HCT116 (cell line): ENCODE results near the gene PPP2R5D.

Experiments used
- CEBPB ChIP-seq: IDR thresholded peaks from 2 replicates; pipeline ENCODE4 v1.6.1; 2012; ENCODE audit warnings: low read depth
- EGR1 ChIP-seq: IDR thresholded peaks from 2 replicates; pipeline ENCODE4 v1.6.1; 2012; ENCODE audit warnings: low read depth
- EZH2 ChIP-seq: fragments of 200-600 bp; sonication (generic); IDR thresholded peaks from 2 replicates; pipeline ENCODE4 v1.6.1; 2017; ENCODE audit warnings: antibody characterized with exemption, mixed run types
- EZH2phosphoT487 ChIP-seq: fragments of 200-600 bp; IDR thresholded peaks from 2 replicates; pipeline ENCODE4 v1.6.1; 2018; ENCODE audit warnings: antibody characterized with exemption, borderline replicate concordance
- POLR2A ChIP-seq: IDR thresholded peaks from 2 replicates; pipeline ENCODE4 v1.7.0; 2011; ENCODE audit warnings: borderline replicate concordance; ENCODE audit not compliant: insufficient read depth, insufficient read length; ENCODE audit errors: extremely low read depth
- POLR2AphosphoS5 ChIP-seq: IDR thresholded peaks from 2 replicates; pipeline ENCODE4 v1.6.1; 2011; ENCODE audit warnings: mild to moderate bottlenecking, low read depth, low read length, moderate library complexity
- RAD21 ChIP-seq: IDR thresholded peaks from 2 replicates; pipeline ENCODE4 v1.6.1; 2012; ENCODE audit warnings: low read depth, mild to moderate bottlenecking
- SP1 ChIP-seq: IDR thresholded peaks from 2 replicates; pipeline ENCODE4 v1.6.1; 2012; ENCODE audit warnings: low read depth
- TCF7L2 ChIP-seq: IDR thresholded peaks from 2 replicates; pipeline ENCODE4 v1.7.0; 2011; ENCODE audit warnings: borderline replicate concordance, inconsistent platforms; ENCODE audit not compliant: insufficient read depth, insufficient read length; ENCODE audit errors: extremely low read depth
- YY1 ChIP-seq: IDR thresholded peaks from 2 replicates; pipeline ENCODE4 v1.6.1; 2011; ENCODE audit warnings: low read length, low read depth, moderate library complexity, mild to moderate bottlenecking; ENCODE audit not compliant: insufficient replicate concordance; ENCODE audit errors: extremely low read depth
- ZNF274 ChIP-seq: fragments of 200-500 bp; sonication (Bioruptor generic); IDR thresholded peaks from 2 replicates; pipeline ENCODE4 v1.6.1; 2014; ENCODE audit warnings: mild to moderate bottlenecking, low read depth, low read length, inconsistent platforms
- TF ChIP-seq, protein P1 (sequence below), 3 experiments: fragments of 200-600 bp in 1 of 3; sonication (generic) in 1 of 3; IDR thresholded peaks in 2 of 3; conservative IDR thresholded peaks in 1 of 3; 2 replicates each; pipeline ENCODE4 v1.5.1; 2012 to 2017; ENCODE audit warnings: low read depth in 2 of 3, low read length in 2 of 3, antibody characterized with exemption in 1 of 3, borderline replicate concordance in 1 of 3, control low read depth in 1 of 3, mild to moderate bottlenecking in 1 of 3, mixed read lengths in 1 of 3, mixed run types in 1 of 3, moderate library complexity in 1 of 3; ENCODE audit not compliant: insufficient read depth in 1 of 3
- TF ChIP-seq, protein P2 (sequence below): IDR thresholded peaks from 2 replicates; pipeline ENCODE4 v1.6.1; 2011; ENCODE audit warnings: mild to moderate bottlenecking, low read length, moderate library complexity; ENCODE audit not compliant: insufficient replicate concordance; ENCODE audit errors: extremely low read depth

DNA sequence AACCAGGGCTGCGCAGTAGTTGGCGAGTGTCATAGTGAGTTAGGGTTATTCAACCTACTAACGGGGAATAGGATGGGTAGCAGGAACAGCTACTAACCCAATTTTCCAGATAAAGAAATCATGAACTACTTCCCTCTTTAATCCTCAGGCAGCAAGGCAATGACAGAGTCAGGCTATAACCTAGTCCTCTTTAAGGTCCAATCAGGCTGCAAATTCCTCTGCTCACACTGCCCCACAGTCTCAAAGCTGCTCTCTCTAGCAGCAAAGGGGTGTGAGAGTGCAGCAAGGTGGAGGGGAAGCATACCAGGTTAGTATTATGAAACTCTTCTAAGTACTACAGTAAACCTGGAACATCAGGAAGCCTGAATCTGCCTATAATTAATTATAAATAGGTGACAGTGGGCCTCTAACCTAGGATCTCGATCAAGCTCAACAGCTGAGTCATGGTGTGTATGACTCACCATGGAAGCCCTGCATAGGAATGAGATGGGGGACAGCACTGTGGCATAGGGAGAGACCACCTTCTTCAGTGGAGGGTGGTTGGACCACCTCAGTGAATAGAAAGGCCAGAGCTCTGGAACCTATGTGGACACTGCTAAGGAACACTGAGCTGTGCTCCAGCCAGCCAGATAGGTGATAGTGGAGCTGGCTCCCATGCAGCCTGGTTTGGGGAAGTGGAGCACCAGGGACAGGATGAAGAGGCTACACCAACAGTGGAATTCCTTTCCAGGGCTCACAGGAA, 13.3 kb upstream of the PPP2R5D start:
- TF ChIP-seq RAD21 (no peak), POLR2A (no peak), EGR1 (no peak), ZNF274 (no peak), POLR2AphosphoS5 (no peak; the same call in 1 of the 2 replicates), TCF7L2 (no peak), EZH2 (no peak), EZH2phosphoT487 (no peak), SP1 (no peak), YY1 (no peak), CEBPB (no peak)
- TF ChIP-seq, protein P1, sequence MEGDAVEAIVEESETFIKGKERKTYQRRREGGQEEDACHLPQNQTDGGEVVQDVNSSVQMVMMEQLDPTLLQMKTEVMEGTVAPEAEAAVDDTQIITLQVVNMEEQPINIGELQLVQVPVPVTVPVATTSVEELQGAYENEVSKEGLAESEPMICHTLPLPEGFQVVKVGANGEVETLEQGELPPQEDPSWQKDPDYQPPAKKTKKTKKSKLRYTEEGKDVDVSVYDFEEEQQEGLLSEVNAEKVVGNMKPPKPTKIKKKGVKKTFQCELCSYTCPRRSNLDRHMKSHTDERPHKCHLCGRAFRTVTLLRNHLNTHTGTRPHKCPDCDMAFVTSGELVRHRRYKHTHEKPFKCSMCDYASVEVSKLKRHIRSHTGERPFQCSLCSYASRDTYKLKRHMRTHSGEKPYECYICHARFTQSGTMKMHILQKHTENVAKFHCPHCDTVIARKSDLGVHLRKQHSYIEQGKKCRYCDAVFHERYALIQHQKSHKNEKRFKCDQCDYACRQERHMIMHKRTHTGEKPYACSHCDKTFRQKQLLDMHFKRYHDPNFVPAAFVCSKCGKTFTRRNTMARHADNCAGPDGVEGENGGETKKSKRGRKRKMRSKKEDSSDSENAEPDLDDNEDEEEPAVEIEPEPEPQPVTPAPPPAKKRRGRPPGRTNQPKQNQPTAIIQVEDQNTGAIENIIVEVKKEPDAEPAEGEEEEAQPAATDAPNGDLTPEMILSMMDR (IDR thresholded peaks at IDR 0.05 in 2 of 3, conservative IDR thresholded peaks at IDR 0.05 in 1 of 3; ENCODE audit: borderline replicate concordance in 1 of 3, insufficient read depth in 1 of 3, low read depth in 2 of 3, low read length in 2 of 3): no peak
- TF ChIP-seq, protein P2, sequence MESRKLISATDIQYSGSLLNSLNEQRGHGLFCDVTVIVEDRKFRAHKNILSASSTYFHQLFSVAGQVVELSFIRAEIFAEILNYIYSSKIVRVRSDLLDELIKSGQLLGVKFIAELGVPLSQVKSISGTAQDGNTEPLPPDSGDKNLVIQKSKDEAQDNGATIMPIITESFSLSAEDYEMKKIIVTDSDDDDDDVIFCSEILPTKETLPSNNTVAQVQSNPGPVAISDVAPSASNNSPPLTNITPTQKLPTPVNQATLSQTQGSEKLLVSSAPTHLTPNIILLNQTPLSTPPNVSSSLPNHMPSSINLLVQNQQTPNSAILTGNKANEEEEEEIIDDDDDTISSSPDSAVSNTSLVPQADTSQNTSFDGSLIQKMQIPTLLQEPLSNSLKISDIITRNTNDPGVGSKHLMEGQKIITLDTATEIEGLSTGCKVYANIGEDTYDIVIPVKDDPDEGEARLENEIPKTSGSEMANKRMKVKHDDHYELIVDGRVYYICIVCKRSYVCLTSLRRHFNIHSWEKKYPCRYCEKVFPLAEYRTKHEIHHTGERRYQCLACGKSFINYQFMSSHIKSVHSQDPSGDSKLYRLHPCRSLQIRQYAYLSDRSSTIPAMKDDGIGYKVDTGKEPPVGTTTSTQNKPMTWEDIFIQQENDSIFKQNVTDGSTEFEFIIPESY: no peak
